HG02678 (cell line): Measurements from ENCODE around the gene FOXJ2.
"Not testable (repeated sequence)": the region's sequence is repeated elsewhere in the genome, so short reads cannot be mapped to it uniquely, and the experiment has no call there.

Experiments used
- ATAC-seq: cut with Tn5 transposase; IDR thresholded peaks from one replicate; pipeline ENCODE4 v1.9.1; 2021; ENCODE audit warnings: mild to moderate bottlenecking, moderate library complexity; ENCODE audit not compliant: unreplicated experiment

Gene FOXJ2

DNA sequence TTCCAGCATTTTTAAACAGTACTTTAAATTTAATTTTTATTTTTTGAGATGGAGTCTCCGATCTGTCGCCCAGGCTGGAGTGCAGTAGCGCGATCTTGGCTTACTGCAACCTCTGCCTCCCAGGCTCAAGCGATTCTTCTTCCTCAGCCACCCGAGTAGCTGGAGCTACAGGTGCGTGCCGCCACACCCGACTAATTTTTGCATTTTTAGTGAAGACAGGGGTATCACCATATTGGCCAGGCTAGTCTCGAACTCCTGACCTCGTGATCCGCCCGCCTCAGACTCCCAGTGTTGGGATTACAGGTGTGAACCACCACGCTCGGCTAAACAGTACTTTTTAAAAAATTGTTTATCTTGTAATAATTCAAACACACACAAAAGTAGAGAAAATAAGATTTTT, 4.2 kb upstream of the FOXJ2 start:
- ATAC-seq, result no peak

- ATAC-seq, result no peak
Observed at GRCh38 chr12:8030189-8030588, 2.3 kb upstream of the FOXJ2 start.

GRCh38 chr12:8031017-8031416, 1.5 kb upstream of the FOXJ2 start:
- not testable (repeated sequence) for ATAC-seq

- no peak for ATAC-seq
Observed at GRCh38 chr12:8031872-8032241, 659 bp upstream of the FOXJ2 start.

GRCh38 chr12:8033153-8034044, 883 bp downstream of the FOXJ2 start:
- ATAC-seq, result no peak

- no peak for ATAC-seq
Observed at GRCh38 chr12:8034802-8035201, 2.3 kb downstream of the FOXJ2 start.

- ATAC-seq, result no peak
Observed at GRCh38 chr12:8035440-8036010, 3.0 kb downstream of the FOXJ2 start.

- no peak for ATAC-seq
Observed at GRCh38 chr12:8036346-8036745, 3.8 kb downstream of the FOXJ2 start.

DNA sequence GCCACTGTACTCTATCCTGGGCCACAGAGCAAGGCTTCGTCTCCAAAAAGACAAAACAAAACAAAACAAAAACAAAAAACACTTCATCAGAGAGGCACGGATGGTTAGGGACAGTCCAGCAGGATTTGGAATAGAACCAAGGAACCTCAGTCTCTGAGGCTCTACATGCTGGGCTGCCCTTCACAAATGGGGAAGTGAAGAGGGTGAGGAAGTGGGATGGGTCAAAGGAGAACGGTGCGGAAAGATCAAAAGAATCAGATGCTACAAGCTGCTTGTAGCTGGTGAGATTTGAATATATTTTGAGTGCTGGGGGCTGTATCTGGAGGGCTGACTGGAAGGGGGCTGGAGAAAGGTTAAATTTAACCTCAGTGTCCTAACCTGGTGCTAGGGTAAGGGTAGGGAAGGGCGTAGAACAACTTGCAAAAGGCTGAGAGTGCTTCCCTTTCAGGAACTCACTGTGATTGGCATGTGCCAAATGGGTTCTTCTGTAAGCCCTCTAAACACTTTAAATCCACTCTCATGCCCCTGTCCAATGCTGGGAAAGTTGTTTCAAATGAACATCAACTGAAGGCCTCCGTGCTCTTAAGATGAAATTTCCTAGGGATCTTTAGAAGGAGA, 4.6 kb downstream of the FOXJ2 start:
- ATAC-seq, result peak; percentile 32

GRCh38 chr12:8037947-8038346, 5.4 kb downstream of the FOXJ2 start:
- ATAC-seq, result no peak

- ATAC-seq, result no peak
Observed at GRCh38 chr12:8038659-8039114, 6.2 kb downstream of the FOXJ2 start.

DNA sequence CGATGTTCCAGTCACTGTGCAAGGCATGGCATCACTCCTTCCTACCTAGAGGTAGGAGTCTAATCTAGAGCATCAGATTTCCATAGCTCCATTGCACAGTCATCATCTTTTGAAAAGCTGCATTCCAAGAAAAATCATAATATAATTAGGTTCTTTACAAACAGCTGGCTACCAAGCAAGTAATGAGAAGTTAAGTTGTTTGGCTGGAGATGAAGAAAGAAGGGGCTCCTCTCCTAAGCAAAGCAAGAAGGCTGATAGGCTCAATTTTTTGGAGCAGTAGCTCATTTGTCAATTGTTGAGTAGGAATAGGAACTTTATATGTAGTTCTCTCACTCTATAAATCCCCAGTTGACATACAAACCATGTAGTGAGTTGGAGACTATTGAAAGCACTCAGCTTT, 8.3 kb downstream of the FOXJ2 start:
- no peak for ATAC-seq

DNA sequence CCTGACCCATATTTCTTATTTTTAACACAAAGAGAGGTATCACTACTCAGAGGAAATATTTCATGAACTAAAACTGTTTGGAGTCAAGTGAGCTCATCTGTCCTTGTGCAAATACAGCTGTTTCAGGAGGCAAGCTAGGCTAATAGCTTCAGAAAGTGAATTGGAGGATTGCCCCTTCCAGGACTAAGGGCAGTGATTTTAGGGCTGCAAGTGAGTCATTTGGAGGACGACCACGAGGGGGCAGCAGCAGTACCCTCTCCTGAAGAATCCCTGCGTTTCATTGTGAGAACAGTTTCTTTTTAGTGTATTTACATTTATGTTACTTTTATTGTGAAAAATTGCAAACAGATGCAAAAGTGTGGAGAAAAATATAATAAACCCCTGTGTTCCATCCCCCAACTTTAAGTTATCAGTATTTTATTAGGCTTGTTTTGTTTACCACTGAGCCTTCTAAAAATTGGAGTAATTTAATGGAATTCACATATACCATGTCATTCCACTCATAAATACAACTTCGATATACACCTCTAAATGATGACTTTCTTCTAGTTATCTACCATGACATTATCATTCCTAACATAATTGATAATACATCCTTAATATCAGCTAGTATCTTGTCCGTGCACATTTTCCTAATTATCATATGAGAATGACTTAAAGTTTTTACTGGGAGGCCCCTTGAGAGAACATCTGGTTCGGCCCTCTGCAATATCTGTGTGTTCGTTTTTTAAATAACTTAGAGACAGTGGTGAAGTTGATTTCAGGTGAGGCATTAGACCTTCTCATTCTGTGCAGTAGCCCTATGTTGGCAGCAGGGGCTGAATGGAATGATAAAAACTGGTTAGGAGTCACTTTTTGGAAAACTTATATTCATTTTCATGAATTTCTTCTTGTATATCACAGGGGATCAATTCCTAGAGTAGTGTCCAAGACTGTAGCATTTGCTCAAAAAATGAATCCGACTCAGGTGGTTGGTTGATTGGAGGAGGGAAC, 13.7 kb downstream of the FOXJ2 start:
- ATAC-seq, result peak; percentile 47

- ATAC-seq, result no peak
Observed at GRCh38 chr12:8047842-8048241, 15.3 kb downstream of the FOXJ2 start.

DNA sequence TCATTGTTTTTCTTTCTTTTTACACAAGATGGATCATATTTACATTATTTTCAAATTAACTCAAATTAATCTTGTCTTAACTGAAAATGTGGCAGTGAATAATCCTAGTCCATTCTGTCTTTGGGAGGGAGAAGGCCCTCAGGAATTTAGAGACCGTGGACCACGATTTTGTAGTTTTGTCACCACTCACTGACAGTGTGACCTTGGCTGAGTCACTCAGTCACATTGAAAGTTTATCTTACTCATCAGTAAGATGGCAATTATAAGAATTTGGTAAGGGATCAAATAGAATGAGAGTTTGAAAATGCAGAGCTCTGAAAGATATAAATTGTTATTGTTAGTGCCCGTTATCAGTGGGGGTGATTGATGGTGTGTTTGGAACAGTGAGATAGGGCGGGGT, 16.4 kb downstream of the FOXJ2 start:
- no peak for ATAC-seq

GRCh38 chr12:8050600-8051250, 18.2 kb downstream of the FOXJ2 start:
- ATAC-seq, result no peak

GRCh38 chr12:8052679-8053078, 20.2 kb downstream of the FOXJ2 start:
- no peak for ATAC-seq

GRCh38 chr12:8054816-8055215, 22.3 kb downstream of the FOXJ2 start:
- no peak for ATAC-seq

DNA sequence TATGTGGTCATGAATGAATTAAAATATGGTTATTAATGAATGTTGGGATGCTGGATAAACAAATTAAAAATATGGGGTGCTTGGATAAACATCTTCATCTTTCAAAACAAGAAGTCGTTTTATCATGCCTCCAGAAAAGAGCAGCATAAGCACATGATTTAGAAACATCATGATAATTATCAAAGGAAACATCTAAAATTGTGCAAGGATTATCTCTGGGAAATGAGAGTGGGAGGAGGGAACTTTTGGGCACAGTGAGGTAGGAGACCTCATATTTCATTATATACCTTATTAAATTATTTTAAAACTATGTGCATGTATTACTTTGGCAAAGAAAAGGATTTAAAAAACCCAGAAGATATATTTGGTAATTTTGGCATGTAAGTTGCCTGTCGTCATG, 24.8 kb downstream of the FOXJ2 start:
- ATAC-seq, result no peak

- no peak for ATAC-seq
Observed at GRCh38 chr12:8057839-8058238, 25.3 kb downstream of the FOXJ2 start.
